DMS79 treated with DMSO at 0.1 percent for 48 hours (cell line): Measurements from ENCODE around the gene OR10A3.
"Not testable (repeated sequence)": the region's sequence is repeated elsewhere in the genome, so short reads cannot be mapped to it uniquely, and the experiment has no call there.

Source experiments
- DNase-seq: peaks from one replicate; lab custom pipeline; 2025; lab: John Stamatoyannopoulos, UW

Gene OR10A3

GRCh38 chr11:7941608-7942007 lies at the start of gene OR10A3:
TSS of gene OR10A3 (minus strand) at chr11:7941708. CDS start at chr11:7939520, 2,188 bp downstream.
- no peak for DNase-seq

GRCh38 chr11:7987560-7987883 lies 46.0 kb upstream of the OR10A3 start:
- not testable (repeated sequence) for DNase-seq

GRCh38 chr11:7986768-7987559 lies 45.5 kb upstream of the OR10A3 start, which contains the start of gene EIF3F:
TSS of gene EIF3F (plus strand) at chr11:7987337. CDS start at chr11:7987353, 16 bp downstream.
- peak; percentile 99 for DNase-seq

GRCh38 chr11:7983832-7984590 lies 42.5 kb upstream of the OR10A3 start:
- DNase-seq: no peak

- DNase-seq: no peak
Observed at GRCh38 chr11:7982582-7983119, 41.1 kb upstream of the OR10A3 start.

GRCh38 chr11:7981619-7982157 lies 40.2 kb upstream of the OR10A3 start:
- no peak for DNase-seq

GRCh38 chr11:7977232-7977917 lies 35.9 kb upstream of the OR10A3 start:
- no peak for DNase-seq

- DNase-seq: no peak
Observed at GRCh38 chr11:7974668-7975067, 33.2 kb upstream of the OR10A3 start.

- no peak for DNase-seq
Observed at GRCh38 chr11:7973011-7973410, 31.5 kb upstream of the OR10A3 start.

GRCh38 chr11:7971846-7972245 lies 30.3 kb upstream of the OR10A3 start:
- DNase-seq: no peak

GRCh38 chr11:7969756-7970646 lies 28.5 kb upstream of the OR10A3 start:
- DNase-seq: no peak

GRCh38 chr11:7968686-7969085 lies 27.2 kb upstream of the OR10A3 start:
- DNase-seq: no peak

GRCh38 chr11:7967826-7968225 lies 26.3 kb upstream of the OR10A3 start:
- DNase-seq: no peak

GRCh38 chr11:7967097-7967496 lies 25.6 kb upstream of the OR10A3 start:
- no peak for DNase-seq

GRCh38 chr11:7965386-7965785 lies 23.9 kb upstream of the OR10A3 start, which contains the start of gene NLRP10:
TSS of gene NLRP10 (minus strand) at chr11:7965447. CDS start at chr11:7963495, 1,952 bp downstream.
- DNase-seq: no peak

GRCh38 chr11:7964873-7965272 lies 23.4 kb upstream of the OR10A3 start:
- no peak for DNase-seq

- no peak for DNase-seq
Observed at GRCh38 chr11:7964261-7964660, 22.8 kb upstream of the OR10A3 start.

GRCh38 chr11:7955191-7955590 lies 13.7 kb upstream of the OR10A3 start:
- DNase-seq: no peak

- DNase-seq: no peak
Observed at GRCh38 chr11:7949934-7950333, 8.4 kb upstream of the OR10A3 start.

- DNase-seq: no peak
Observed at GRCh38 chr11:7944123-7944522, 2.6 kb upstream of the OR10A3 start.

GRCh38 chr11:7941146-7941545 lies 362 bp downstream of the OR10A3 start:
- DNase-seq: no peak
